AG20443 (cell line): ENCODE results near the gene NAV3.
A peak's percentile ranks its signal among the peaks of the same experiment; 100 is the strongest.
"Not testable (repeated sequence)": the region's sequence is repeated elsewhere in the genome, so short reads cannot be mapped to it uniquely, and the experiment has no call there.

Experiments used
- DNase-seq: peaks from one replicate; pipeline ENCODE4 v3.0.0; 2012; ENCODE audit warnings: low spot score, mixed read lengths

NAV3 gene

DNA sequence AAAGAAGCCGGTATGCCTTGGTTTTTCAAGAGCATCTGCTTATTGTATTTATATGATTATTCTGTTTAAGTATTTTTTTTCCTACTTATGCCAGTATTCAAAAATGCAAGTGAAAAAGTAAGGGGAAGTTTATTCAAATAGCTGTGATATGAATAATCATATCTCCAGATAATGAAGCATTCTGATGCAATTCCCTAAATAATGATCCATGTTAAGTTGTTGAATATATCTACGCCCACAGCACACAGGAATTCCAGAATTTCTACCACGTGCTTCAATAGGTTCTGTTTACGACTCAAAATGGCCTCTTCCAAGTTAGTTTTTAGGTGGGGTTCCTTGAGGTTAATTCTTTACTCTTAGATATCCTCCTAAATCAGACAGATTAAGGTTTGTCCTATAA, 208.3 kb downstream of the NAV3 start:
- DNase-seq = no peak

DNA sequence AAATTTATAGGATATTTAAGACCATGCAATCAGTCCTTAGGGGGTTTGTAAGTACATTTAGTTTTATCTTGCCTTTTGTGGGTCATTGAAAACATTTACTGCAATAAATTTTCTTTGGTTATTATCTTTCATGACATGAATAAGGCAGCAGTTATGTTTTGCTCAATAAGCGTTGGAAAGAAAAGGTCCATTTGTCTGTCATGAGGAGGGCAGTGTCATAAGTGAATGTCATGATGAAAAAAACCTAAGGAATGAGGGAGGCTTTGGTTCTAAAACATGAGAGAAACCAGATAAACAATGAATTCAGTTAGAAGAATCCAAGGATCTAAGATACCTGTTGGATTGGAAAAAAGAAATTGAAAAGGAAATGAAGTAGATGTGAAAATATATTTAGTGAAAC, 209.4 kb downstream of the NAV3 start:
- DNase-seq = no peak

DNA sequence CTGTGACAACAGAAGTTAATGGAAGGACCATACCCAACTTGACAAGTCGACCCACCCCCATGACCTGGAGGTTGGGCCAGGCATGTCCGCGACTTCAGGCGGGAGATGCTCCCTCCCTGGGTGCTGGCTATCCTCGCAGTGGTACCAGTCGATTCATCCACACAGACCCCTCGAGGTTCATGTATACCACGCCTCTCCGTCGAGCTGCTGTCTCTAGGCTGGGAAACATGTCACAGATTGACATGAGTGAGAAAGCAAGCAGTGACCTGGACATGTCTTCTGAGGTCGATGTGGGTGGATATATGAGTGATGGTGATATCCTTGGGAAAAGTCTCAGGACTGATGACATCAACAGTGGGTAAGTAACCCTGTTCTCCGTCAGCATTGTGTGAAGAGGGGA, 220.1 kb downstream of the NAV3 start:
- DNase-seq = no peak

DNA sequence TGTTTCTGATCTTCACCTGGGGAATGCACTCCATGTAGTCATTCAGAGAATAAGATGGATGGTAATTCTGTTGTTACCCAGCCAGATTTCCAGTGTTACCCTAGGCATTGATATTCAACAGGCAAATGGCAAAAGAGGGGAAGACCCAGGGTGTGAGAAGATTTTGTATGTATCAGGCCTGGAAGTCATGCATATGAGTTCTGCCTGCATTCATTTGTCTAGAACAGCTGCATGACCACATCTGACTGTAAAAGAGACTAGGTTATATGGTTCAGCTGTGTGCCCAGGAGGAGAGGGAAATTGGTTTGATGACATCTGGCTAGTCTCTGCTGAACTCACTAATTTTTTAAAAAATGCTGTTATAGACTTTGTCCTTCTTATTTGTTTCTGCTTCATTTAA, 224.9 kb downstream of the NAV3 start:
- DNase-seq = no peak

GRCh38 chr12:78057075-78057474, 226.4 kb downstream of the NAV3 start:
- no peak for DNase-seq

GRCh38 chr12:78060186-78060585, 229.5 kb downstream of the NAV3 start:
- DNase-seq = peak; percentile 13

DNA sequence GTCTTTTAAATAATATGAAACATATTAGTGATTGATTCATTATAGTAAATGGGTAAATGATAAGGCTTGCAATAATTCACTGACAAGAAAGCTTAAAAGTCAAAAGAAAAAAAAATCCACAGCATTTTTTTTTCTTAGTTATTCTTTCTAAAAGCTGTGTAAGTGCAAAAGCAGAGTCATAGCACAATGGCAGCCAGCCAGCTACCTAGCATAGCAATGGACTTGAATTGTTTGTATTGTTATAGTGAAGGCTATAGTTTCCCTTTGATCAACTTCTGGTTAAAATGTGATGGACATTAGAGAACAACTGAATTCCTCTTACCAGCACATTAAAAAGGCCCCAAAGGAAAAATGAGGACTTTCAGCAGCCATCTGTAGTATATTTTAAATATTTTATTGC, 232.1 kb downstream of the NAV3 start:
- peak; percentile 26 for DNase-seq

DNA sequence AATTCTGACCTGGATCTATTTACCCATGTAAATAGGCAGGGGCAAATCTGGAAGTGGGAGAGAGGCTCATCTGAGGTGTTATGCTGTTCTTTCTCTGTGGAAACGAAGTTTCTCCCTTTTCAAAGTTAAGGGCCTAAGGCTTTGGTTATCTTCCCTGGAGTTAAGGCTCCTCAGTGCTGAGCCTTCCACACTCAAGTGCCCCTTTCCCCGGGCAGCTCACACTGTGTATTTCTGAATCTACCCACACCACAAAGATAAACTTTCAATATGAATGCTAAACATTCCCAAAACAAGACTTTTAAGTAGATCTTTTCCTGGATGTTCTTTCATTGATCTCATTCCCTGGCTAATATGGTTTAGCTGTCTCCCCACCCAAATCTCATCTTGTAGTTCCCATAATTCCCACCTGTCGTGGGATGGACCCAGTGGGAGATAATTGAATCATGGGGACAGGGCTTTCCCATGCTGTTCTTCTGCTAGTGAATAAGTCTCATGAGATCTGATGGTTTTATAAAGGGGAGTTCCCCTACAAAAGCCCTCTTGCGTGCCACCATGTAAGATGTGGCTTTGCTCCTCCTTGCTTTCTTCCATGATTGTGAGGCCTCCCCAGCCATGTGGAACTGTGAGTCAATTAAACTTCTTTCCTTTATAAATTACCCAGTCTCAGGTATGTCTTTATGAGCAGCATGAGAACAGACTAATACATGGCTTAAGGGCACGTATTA, 251.1 kb downstream of the NAV3 start:
- no peak for DNase-seq

DNA sequence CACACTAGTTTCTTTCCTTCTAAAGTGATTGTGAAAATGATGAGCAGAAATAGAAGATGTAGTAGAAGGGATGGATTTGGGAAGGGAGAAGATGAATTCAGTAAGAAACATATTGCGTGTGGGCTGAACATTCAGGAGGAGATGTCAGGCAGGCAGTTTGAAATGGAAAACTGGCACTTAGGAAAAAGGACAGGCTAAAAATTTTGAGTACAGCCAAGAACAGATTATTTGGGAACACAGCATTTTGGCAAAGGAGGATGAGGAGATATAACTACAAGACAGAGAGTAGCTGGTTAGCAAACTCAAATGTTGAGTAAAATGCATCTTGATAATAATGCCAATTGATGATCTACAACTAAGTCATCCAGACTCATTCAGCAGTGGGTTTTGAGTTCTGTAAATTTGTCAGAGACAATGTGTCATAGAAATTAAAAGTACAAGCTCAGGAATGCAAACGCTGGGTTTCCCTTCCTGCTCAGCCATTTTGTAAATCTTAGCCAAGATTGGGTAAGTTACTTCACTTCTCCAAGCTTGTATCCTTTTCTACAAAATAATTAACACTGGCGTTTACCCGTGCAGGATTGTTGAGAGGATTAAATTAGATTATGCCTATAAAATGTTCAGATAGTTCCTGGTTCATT, 255.0 kb downstream of the NAV3 start:
- DNase-seq = peak; percentile 39

DNA sequence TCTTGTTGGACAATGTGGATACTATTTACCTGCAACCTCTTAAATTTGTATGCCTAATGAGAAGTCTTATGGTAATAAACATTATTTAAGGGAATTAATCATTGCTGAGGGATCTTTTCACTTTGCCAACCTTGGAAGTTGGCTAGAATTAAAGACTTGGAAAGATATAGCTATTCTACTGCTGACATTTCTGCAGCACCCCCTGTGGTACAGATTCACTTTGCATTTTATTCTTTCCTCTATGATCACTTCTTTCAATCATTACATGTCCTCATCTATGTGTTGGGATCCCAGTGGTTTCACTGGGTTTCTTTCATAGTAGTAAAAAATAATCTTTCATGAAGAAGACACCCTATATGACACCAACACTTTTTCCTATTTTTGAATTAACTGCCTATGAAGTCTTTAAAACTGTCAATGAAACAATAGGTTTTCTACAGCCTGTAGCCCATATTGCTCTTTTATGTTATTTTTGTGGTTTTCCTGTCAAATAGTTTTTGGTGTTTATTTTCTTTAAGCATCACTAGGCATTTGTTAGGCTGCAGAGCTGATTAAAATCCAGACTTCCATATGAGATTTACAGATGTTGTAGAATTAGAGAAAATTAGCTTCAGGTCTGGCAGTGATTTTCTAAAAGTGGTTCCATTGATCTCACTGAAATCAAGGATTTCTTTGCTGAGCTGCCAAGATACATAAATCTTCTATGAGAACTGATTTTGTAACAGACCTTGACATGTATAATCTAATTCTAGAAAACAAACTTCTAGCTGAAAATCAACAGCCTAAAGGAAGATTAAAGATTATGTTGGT, 256.1 kb downstream of the NAV3 start:
- DNase-seq = no peak

GRCh38 chr12:78087363-78087675, 256.6 kb downstream of the NAV3 start:
- no peak for DNase-seq

DNA sequence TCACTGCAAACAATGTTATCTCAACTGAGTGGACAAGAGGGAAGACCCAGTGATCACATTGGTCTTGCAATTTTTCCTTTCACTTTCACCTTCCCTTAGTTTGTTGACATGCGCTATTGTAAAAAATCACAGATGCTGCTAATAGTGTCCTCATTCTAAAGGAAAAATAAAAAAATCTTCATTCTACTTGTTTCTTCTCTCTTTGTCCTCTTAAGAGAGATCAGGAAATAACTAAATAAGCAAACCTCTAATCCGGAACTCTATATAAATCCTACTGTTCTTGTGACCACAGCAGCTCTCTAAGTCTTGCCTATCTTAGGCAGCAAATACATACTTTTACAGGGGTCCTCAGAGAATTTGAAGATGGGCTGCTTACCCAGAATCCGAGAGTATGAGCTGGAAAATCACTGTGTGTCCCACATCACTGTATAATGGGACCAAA, 257.7 kb downstream of the NAV3 start:
- DNase-seq = no peak

DNA sequence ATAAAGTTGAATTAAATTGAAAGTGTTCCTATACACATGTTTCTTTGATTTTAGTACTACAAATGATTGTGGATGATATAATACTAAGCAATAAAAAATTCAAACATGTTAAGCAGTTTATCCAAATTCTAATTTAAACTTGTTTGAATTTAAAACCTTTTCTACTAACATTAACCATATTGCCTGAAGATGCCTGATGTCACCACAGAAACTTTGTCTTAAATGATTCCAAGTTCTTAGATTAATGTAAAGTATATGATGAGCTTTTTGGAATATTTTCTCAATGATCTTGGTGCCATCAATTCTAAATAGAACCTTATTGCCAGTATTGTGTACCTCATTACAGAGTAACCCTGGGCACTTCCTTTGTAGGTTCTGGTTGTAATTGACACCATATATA, 259.6 kb downstream of the NAV3 start:
- no peak for DNase-seq

GRCh38 chr12:78095623-78096022, 264.9 kb downstream of the NAV3 start:
- DNase-seq = no peak

DNA sequence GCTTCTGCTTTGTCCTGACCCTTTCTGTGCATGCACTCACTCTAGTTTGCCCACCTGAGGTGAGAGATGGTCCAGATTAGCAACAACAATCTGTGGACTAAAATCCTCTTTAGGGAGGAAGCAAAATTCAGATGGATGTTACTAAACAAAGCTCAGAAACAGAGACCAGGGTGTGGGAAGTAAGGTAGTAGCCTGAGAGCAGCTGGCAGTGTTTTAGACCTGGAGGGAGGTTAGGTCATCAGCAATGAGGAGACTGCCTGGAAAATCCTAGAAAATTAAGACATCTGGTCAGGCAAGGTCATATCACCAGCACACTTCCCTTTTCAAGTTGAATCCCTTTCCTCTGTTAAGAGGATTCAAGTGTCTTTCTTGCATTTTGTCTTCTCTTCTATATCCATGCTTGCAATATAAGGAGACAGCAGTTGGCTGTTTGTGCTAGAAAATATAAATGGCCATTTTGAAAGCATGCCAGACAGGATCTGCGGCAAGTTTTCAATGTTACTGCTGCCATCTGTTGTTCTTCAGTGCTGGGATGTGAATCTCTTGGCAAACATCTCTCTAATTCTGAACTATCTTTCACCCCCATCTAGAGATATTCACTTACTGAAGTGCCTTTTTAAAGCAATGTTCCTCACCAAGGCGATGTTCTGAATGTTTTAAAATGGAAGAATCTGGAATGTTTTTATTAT, 266.4 kb downstream of the NAV3 start:
- DNase-seq = peak; percentile 38

DNA sequence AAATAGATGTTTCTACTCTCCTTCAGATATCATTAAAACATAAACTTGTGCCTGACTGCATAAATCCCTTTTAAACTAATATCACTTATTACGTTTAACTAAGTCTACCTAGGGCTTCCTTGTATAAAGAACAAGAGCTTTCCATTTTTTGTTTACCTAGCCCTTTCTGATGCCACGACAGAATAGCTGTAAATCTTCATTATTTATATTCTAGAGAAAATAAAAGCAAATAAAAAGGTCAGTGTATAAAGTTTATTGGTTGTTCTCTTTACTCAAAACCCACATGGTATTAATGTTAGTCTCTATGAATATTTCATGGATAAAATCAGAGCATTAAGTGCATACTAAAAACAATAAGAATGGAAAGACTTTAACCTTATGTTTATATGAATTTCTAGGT, 269.1 kb downstream of the NAV3 start:
- no peak for DNase-seq

- no peak for DNase-seq
These were observed 270.6 kb downstream of the NAV3 start for GRCh38 chr12:78101113-78101876.

- no peak for DNase-seq
These were observed 271.4 kb downstream of the NAV3 start for GRCh38 chr12:78101946-78102635.

DNA sequence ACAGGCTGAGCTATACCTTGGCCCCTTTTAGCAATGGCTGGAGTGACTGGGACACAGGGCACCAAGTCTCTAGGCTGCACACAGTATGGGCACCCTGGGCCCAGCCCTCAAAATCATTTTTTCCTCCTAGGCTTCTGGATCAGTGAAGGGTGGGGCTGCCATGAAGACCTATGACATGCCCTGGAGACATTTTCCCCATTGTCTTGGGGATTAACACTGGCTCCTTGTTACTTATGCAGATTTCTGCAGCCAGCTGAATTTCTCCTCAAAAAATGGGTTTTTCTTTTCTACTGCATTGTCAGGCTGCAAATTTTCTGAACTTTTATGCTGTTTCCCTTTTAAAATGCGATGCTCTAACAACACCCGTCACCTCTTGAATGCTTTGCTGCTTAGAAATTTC, 272.1 kb downstream of the NAV3 start:
- not testable (repeated sequence) for DNase-seq

GRCh38 chr12:78115889-78116288, 285.2 kb downstream of the NAV3 start:
- DNase-seq = no peak

DNA sequence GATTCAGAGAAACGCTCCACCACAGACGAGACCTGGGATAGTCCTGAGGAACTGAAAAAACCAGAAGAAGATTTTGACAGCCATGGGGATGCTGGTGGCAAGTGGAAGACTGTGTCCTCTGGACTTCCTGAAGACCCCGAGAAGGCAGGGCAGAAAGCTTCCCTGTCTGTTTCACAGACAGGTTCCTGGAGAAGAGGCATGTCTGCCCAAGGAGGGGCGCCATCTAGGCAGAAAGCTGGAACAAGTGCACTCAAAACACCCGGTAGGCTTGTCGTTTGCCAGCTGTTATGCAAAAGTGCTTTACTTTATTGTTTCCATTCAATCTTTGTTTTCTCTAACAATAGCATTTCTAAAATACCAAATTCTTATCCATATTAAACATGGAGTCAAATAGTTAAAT, 287.3 kb downstream of the NAV3 start:
- no peak for DNase-seq
